Effector memory CD8-positive, alpha-beta T cell (primary cell): ENCODE results near the gene FOS.
A peak's percentile ranks its signal among the peaks of the same experiment; 100 is the strongest.
"Not testable (repeated sequence)": the region's sequence is repeated elsewhere in the genome, so short reads cannot be mapped to it uniquely, and the experiment has no call there.

Source experiments
- ATAC-seq: fragments of 150-1000 bp; cut with Tn5 transposase; replicated peaks from 2 replicates; pipeline ENCODE4 v1.10.0; 2021; ENCODE audit warnings: mild to moderate bottlenecking, moderate library complexity
- DNase-seq, 3 experiments: peaks; one replicate each; pipeline ENCODE4 v3.0.0; 2021
- H3K27ac Mint-ChIP-seq, 2 donors: one replicate each; pipeline ENCODE4 v1.8.0; 2022; ENCODE audit warnings: mild to moderate bottlenecking in 2 of 2, mixed read lengths in 2 of 2, moderate library complexity in 2 of 2
- H3K27me3 Mint-ChIP-seq, 2 donors: one replicate each; pipeline ENCODE4 v1.8.0; 2022; ENCODE audit warnings: mixed read lengths in 2 of 2
- H3K36me3 Mint-ChIP-seq: one replicate; pipeline ENCODE4 v1.8.0; 2022; ENCODE audit warnings: mild to moderate bottlenecking, moderate library complexity, mixed read lengths; ENCODE audit not compliant: insufficient read depth
- H3K4me1 Mint-ChIP-seq, 2 donors: one replicate each; pipeline ENCODE4 v1.8.0; 2022; ENCODE audit warnings: low read depth in 2 of 2, mixed read lengths in 2 of 2
- H3K4me3 Mint-ChIP-seq, 2 donors: one replicate each; pipeline ENCODE4 v1.8.0; 2022; ENCODE audit warnings: mild to moderate bottlenecking in 2 of 2, mixed read lengths in 2 of 2, moderate library complexity in 2 of 2
- H3K9me3 Mint-ChIP-seq, 2 donors: one replicate each; pipeline ENCODE4 v1.8.0; 2022; ENCODE audit warnings: mixed read lengths in 2 of 2

Gene FOS

DNA sequence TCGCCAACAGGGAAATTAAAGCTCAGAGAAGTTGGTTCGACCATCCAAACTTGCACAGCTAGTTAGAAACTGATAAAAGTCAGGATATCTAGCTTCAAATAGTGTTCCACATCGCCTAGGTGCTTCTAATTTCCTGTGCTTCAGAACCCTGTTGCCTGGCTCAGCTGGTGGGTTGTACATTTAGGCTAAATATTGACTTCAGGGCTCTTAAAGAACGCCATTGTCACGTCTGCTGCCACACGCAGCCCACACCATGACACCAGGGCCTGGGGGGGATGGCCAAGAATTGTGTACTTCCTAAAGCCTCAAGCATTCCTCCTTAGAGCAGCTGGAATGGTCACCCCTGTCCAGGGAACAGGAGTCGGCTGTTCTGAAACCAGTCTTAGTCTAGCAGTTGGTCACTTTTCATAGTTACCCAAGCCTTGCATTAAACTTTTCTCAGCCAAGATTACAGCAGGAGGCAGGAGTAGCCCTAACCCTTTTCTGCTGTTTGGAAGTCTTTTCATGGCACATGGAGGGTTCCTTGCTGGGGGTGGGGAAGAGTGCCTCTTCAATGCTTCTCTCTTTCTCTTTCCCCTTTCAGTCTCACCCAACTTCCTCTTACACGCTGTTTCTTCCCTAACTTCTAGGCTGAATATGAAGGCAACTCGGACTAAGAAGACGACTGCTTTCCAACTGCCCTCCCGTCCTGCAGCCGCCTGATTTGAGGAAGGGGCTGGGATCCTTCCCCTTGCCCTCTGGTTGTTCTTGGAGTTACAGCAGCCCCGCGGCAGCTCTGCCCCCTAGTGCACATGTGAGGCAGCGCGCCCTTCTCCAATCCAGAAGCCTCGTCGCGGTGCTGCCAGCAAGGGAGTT is 17.1 kb downstream of the FOS start:
- peak overlapping the region; percentile 90 to 98 for H3K27ac Mint-ChIP-seq
- peaks cover 22% of the 10 kb centered on the region for H3K36me3 Mint-ChIP-seq
- DNase-seq (peak; percentile 73 to 80 (median 76)), ATAC-seq (peak; percentile 30)
- H3K9me3 Mint-ChIP-seq = no peaks in the 10 kb centered on the region
- H3K4me1 Mint-ChIP-seq = peaks cover 10 to 12% of the 10 kb centered on the region in 2 donors
- peak overlapping the region; percentile 82 to 88 for H3K4me3 Mint-ChIP-seq
- H3K27me3 Mint-ChIP-seq = no peaks in the 10 kb centered on the region

DNA sequence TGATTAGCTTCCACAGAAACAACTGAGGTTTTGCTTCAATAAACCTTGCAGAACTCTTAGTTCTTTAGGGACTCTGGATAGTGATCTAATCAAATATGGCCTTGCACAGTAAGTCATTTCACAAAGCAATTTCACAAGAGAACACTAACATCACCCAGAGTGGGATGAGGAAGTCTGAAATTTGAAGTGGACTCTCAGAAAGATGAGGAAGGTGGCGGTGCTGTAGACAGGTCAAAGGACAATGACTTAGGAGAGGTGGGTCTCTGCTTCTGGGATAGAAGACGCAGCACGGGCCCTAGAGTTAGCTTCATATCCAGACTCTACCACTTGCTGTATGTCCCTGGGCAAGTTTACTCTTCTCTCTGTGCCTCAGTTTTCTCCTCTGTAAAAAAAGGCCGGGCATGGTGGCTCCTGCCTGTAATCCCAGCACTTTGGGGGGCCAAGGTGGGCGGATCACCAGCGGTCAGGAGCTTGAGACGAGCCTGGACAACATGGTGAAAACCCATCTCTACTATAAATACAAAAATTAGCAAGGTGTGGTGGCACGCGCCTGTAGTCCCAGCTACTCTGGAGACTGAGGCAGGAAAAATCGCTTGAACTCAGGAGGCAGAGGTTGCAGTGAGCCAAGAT is 18.9 kb downstream of the FOS start:
- H3K9me3 Mint-ChIP-seq = no peaks in the 10 kb centered on the region
- peaks cover 22% of the 10 kb centered on the region for H3K36me3 Mint-ChIP-seq
- peak overlapping the region in 1 of 2 donors; percentile 27 for H3K27ac Mint-ChIP-seq
- no peak for ATAC-seq
- peaks cover 10 to 14% of the 10 kb centered on the region in 2 donors for H3K4me1 Mint-ChIP-seq
- H3K27me3 Mint-ChIP-seq = no peaks in the 10 kb centered on the region
- DNase-seq = no peak
- H3K4me3 Mint-ChIP-seq = no peak overlapping the region

DNA sequence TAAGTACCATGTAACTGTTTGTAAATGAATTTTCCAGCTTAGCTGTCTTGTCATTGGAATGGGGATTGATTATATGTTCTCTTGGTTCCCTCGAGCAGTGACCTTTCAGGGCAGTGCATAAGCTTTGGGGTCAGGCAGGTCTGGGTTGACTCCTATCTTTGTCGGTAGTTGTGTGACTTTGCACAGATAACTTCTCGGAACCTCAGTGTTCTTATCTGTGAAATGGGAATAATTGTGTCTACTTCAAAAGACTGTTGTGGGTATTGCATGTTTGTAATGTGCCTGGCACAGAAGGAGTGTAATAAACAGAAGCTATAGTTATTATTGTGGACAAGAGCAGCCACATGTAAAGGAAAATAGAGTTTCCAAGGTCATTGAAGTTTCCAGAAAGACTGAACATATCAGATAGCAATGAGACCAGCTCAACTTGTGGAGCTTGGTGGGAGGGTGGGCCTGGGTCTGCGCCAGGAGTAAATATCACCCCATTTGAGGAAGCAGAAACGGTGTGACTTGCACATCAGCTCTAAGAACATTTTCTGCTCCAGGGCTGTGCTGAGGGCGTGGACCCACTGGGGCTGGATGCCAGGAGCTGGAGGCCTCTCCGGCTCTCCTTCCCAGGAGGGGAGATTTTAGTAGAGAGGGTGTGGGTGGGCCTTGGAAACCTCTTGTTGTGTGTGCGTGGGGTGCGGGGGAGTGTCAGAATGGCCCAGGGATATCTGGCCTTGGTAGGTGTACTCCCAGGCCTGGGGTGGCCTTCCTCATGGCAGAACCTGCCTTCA is 19.7 kb downstream of the FOS start:
- ATAC-seq (no peak), DNase-seq (no peak)
- no peak overlapping the region for H3K27ac Mint-ChIP-seq
- peaks cover 11 to 15% of the 10 kb centered on the region in 2 donors for H3K4me1 Mint-ChIP-seq
- no peaks in the 10 kb centered on the region for H3K9me3 Mint-ChIP-seq
- no peaks in the 10 kb centered on the region for H3K27me3 Mint-ChIP-seq
- H3K36me3 Mint-ChIP-seq = peaks cover 25% of the 10 kb centered on the region
- no peak overlapping the region for H3K4me3 Mint-ChIP-seq

DNA sequence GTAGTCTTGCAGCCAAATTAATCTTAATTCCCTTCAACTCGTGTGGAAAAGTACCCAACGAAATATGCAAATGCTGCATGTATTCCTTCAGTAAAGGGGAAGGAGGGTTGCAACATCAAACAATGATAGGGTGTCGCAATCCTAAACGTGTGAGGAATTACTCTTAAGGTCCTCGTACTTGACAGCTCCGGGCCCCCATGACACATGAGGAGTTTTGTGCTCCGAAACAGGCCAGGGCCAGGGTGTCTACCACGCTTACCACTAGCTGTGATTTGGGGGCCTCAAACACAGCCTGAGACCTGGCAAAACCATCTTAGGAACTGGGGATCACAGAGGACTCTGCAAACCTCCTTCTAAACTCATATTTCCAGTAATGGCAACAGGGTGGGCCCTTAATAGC is 20.4 kb downstream of the FOS start:
- no peak for ATAC-seq
- H3K9me3 Mint-ChIP-seq = no peaks in the 10 kb centered on the region
- peaks cover 18% of the 10 kb centered on the region for H3K36me3 Mint-ChIP-seq
- no peak for DNase-seq
- no peak overlapping the region for H3K4me3 Mint-ChIP-seq
- H3K27ac Mint-ChIP-seq = no peak overlapping the region
- H3K27me3 Mint-ChIP-seq = no peaks in the 10 kb centered on the region
- H3K4me1 Mint-ChIP-seq = peaks cover 14 to 15% of the 10 kb centered on the region in 2 donors

- no peak for ATAC-seq
- peaks cover 14 to 15% of the 10 kb centered on the region in 2 donors for H3K4me1 Mint-ChIP-seq
These were observed 20.9 kb downstream of the FOS start for GRCh38 chr14:75299576-75299975.

DNA sequence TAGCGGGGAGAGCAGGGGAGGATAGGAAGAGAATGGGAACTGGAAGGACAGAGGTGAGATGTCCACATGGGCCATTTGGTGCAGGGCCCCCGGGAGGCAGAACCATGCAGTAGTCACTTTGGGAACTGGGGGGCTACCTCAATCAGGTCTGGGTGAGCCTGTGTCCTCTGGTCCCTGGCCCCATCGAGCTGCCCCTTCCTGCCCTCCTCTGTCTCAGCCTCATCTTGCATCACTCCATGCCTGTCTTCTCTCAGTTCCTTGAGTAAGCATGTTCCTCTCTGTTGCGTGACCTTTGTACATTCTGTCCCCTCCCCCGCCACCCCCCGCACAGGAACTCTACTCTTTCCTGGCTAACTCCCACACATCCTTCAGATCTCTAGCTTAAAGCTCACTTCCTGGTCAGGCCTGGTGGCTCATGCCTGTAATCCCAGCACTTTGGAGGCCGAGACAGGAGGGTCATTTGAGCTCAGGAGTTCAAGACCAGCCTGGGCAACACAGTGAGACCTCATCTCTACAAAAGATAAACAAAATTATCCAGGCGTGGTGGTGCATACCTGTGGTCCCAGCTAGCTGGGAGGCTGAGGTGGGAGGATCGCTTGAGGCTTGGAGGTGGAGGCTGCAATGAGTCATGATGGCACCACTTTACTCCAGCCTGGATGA is 23.2 kb downstream of the FOS start:
- Mint-ChIP-seq H3K9me3 (no peaks in the 10 kb centered on the region), H3K4me1 (peaks cover 4% of the 10 kb centered on the region in 2 donors), H3K36me3 (peaks cover 4% of the 10 kb centered on the region), H3K27me3 (no peaks in the 10 kb centered on the region), H3K4me3 (no peak overlapping the region), H3K27ac (no peak overlapping the region)
- ATAC-seq (no peak), DNase-seq (no peak)

More at GRCh38 chr14:75299576-75299975, 20.9 kb downstream of the FOS start:
- no peaks in the 10 kb centered on the region for H3K27me3 Mint-ChIP-seq
- H3K36me3 Mint-ChIP-seq = peaks cover 13% of the 10 kb centered on the region
- no peak overlapping the region for H3K27ac Mint-ChIP-seq
- H3K9me3 Mint-ChIP-seq = no peaks in the 10 kb centered on the region
- DNase-seq = no peak
- H3K4me3 Mint-ChIP-seq = no peak overlapping the region

DNA sequence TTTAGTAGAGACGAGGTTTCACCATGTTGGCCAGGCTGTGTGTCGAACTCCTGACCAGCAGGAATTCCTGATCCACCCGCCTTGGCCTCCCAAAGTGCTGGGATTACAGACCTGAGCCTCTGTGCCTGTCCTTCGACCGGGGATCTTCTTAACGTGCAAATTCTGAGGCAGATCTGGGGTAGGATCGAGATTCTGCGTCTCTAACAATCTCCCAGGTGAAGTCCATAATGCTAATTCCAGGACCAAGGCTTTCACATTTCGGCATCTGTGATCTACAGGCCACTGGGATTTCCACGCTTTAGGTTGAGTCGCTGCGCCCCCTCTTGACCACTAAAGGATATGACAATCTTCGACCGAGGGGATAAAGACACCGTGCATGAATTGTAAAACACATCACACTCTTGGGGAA is 24.8 kb downstream of the FOS start:
- H3K4me1 Mint-ChIP-seq = peaks cover 4 to 6% of the 10 kb centered on the region in 2 donors
- no peak overlapping the region for H3K4me3 Mint-ChIP-seq
- H3K9me3 Mint-ChIP-seq = no peaks in the 10 kb centered on the region
- no peak overlapping the region for H3K27ac Mint-ChIP-seq
- peaks cover 0 to 9% of the 10 kb centered on the region in 2 donors for H3K27me3 Mint-ChIP-seq
- DNase-seq (peak; percentile 43 to 64 (median 48)), ATAC-seq (peak; percentile 77)
- peaks cover 4% of the 10 kb centered on the region for H3K36me3 Mint-ChIP-seq

DNA sequence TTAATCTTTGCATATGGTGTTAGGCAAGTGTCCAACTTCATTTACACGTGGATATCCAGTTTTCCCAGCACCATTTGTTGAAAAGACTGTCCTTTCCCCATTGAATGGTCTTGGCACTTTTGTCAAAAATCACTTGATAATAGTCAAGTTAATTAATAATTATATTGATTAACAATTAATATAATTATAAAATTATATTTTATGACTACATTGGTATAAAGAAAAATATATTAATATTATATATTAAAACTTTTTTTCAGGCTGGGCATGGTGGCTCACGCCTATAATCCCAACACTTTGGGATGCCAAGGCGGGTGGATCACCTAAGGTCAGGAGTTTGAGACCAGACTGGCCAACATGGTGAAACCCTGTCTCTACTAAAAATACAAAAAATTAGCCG is 27.8 kb downstream of the FOS start:
- H3K27ac Mint-ChIP-seq, H3K4me3 Mint-ChIP-seq, H3K27me3 Mint-ChIP-seq, DNase-seq, H3K36me3 Mint-ChIP-seq, ATAC-seq, H3K9me3 Mint-ChIP-seq, H3K4me1 Mint-ChIP-seq: not testable (repeated sequence)

- no peak for DNase-seq
- no peak overlapping the region for H3K27ac Mint-ChIP-seq
- H3K36me3 Mint-ChIP-seq = peaks cover 7% of the 10 kb centered on the region
These were observed 28.5 kb downstream of the FOS start for GRCh38 chr14:75306927-75307699.

GRCh38 chr14:75307700-75308379 is 29.2 kb downstream of the FOS start:
- Mint-ChIP-seq H3K27me3 (peaks cover 5 to 9% of the 10 kb centered on the region in 2 donors), H3K36me3 (peaks cover 7% of the 10 kb centered on the region), H3K9me3 (no peaks in the 10 kb centered on the region), H3K4me3 (no peak overlapping the region), H3K27ac (no peak overlapping the region), H3K4me1 (peaks cover 4 to 5% of the 10 kb centered on the region in 2 donors)
- ATAC-seq (peak; percentile 74), DNase-seq (peak; percentile 64 to 65 (median 65))

More at GRCh38 chr14:75306927-75307699, 28.5 kb downstream of the FOS start:
- no peaks in the 10 kb centered on the region for H3K9me3 Mint-ChIP-seq
- ATAC-seq = peak; percentile 48
- peaks cover 4 to 5% of the 10 kb centered on the region in 2 donors for H3K4me1 Mint-ChIP-seq
- no peak overlapping the region for H3K4me3 Mint-ChIP-seq
- H3K27me3 Mint-ChIP-seq = peaks cover 5 to 9% of the 10 kb centered on the region in 2 donors

GRCh38 chr14:75308991-75309390 is 30.4 kb downstream of the FOS start:
- not testable (repeated sequence) for H3K36me3 Mint-ChIP-seq, H3K27ac Mint-ChIP-seq, H3K4me3 Mint-ChIP-seq, H3K4me1 Mint-ChIP-seq, ATAC-seq, H3K9me3 Mint-ChIP-seq, DNase-seq
- H3K27me3 Mint-ChIP-seq = peaks cover 5 to 17% of the 10 kb centered on the region in 2 donors

DNA sequence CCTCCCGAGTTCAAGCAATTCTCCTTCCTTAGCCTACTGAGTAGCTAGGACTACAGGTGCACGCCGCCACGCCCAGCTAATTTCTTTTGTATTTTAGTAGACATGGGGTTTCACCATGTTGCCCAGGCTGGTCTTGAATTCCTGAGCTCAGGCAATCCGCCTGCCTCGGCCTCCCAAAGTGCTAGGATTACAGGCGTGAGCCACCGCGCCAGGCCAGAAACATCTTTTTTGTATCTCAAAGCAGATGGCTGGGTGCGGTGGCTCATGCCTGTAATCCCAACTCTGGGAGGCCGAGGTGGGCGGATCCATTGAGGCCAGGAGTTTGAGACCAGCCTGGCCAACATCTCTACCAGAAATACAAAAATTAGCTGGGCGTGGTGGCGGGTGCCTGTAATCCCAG is 30.9 kb downstream of the FOS start:
- DNase-seq, H3K9me3 Mint-ChIP-seq, H3K36me3 Mint-ChIP-seq, H3K27ac Mint-ChIP-seq, H3K4me1 Mint-ChIP-seq, ATAC-seq, H3K4me3 Mint-ChIP-seq: not testable (repeated sequence)
- H3K27me3 Mint-ChIP-seq = peaks cover 5 to 22% of the 10 kb centered on the region in 2 donors
